ENCODE results near the gene SH2B3. TPM values are rescaled to one million over a fixed set of nuclear protein-coding genes. Genes with fewer than 3 reads are reported as not detected.

Gene SH2B3
- total RNA-seq, 4 donors from 2014 or later, result 24.9 to 49.4 (median 41.8) TPM

DNA sequence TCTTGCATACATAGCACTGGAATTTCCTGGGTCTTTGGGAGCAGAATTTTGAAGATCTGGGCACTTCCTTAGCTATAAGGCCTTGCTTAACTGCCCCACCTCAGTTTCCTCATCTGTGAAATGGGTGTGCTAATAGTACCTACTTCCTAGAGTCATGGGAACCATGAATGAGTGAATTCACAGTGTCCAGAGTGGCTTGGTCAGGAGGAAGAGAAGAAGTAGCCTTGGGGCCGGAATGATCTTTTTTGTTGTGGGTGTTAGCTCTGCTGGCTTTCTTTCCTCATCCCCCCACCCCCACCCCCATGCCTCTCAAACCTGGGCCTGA lies 2.4 kb downstream of the SH2B3 start:
- no peak for DNase-seq (ENCODE audit: extremely low spot score)
- TF ChIP-seq, protein P1, sequence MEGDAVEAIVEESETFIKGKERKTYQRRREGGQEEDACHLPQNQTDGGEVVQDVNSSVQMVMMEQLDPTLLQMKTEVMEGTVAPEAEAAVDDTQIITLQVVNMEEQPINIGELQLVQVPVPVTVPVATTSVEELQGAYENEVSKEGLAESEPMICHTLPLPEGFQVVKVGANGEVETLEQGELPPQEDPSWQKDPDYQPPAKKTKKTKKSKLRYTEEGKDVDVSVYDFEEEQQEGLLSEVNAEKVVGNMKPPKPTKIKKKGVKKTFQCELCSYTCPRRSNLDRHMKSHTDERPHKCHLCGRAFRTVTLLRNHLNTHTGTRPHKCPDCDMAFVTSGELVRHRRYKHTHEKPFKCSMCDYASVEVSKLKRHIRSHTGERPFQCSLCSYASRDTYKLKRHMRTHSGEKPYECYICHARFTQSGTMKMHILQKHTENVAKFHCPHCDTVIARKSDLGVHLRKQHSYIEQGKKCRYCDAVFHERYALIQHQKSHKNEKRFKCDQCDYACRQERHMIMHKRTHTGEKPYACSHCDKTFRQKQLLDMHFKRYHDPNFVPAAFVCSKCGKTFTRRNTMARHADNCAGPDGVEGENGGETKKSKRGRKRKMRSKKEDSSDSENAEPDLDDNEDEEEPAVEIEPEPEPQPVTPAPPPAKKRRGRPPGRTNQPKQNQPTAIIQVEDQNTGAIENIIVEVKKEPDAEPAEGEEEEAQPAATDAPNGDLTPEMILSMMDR (IDR thresholded peaks at IDR 0.05), result no peak
- TF ChIP-seq POLR2A (IDR thresholded peaks at IDR 0.05; ENCODE audit: low read depth), result no peak
- TF ChIP-seq POLR2AphosphoS5 (IDR thresholded peaks at IDR 0.05), result no peak
- TF ChIP-seq EP300 (IDR thresholded peaks at IDR 0.05), result no peak
- Histone ChIP-seq H3K36me3 (no peaks in the 10 kb centered on the region), H3K4me1 (peaks cover 81 to 96% (median 91%) of the 10 kb centered on the region in 4 donors), H3K27ac (replicated peaks in 1 of 4) (peak overlapping the region; percentile 78 to 88 (median 82)), H3K9me3 (no peaks in the 10 kb centered on the region), H3K27me3 (no peaks in the 10 kb centered on the region), H3K4me3 (peak overlapping the region; percentile 76 to 96 (median 86))
- intact Hi-C loops (cut with DNase I), result no loop called here
- WGBS, result 56% methylated on average over 1 of the region's 1 CpG

DNA sequence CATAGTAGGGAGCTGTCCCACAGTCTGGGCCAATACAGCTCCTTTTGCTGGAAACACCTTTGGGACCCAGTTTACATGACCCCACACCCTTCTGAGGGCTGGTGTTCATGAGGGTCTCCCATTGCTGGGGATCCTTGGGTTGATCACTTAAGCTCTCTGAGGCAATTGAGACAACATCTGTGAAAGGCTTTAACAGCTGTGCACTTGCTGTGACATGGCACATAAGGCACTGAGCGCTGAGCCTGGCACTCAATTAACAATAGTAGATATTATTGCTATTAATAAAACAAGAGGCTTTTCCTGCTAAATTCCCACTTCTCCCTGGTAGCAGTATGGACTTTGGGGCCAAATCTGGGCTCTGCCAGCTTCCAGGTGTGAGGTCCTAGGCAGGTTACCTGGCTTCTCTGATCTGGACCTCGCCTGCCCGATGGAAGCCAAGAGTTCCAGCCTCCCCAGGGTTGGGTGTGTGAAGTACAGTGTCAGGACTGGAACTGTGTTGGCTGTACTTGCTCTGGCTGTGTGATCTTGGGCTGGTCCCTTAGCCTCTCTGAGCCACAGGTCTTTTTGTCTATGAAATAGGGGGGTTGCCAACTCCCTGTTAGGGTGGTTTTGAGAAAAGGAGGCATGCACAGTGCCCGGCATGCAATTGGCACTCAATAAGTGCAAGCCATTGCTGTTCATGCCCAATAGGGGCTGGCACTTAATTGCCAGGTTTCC lies 3.1 kb downstream of the SH2B3 start:
- Histone ChIP-seq H3K4me3 (peak overlapping the region; percentile 9 to 26 (median 18)), H3K27me3 (no peaks in the 10 kb centered on the region), H3K9me3 (no peaks in the 10 kb centered on the region), H3K27ac (replicated peaks in 1 of 4) (peak overlapping the region; percentile 78 to 88 (median 82)), H3K4me1 (peaks cover 81 to 96% (median 91%) of the 10 kb centered on the region in 4 donors), H3K36me3 (no peaks in the 10 kb centered on the region)
- intact Hi-C loops (cut with DNase I), result no loop called here
- 85% methylated on average over 4 of the region's 4 CpGs for WGBS
- no peak for DNase-seq (ENCODE audit: extremely low spot score)
- no peak for TF ChIP-seq POLR2A (IDR thresholded peaks at IDR 0.05; ENCODE audit: low read depth)
- TF ChIP-seq, protein P1 (IDR thresholded peaks at IDR 0.05), result no peak
- no peak for TF ChIP-seq POLR2AphosphoS5 (IDR thresholded peaks at IDR 0.05)
- no peak for TF ChIP-seq EP300 (IDR thresholded peaks at IDR 0.05)

DNA sequence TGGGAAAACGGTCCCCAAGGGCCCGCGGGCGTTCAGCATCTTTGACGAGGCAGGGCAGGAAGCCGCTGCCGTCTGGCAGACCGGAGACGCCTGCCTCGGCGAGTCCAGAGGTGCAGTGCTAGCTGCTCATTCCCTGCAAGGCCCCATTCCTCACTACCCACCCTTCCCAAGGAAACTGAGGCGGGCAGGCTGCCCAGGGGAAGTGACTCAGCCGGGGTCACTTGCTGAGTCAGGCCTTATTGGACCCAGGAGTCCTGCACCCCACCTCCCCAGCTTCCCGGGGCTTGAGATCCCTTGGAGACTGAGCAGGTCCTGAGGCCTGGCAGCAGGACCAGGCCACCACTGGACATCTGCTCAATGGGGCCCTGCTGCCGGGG lies 3.7 kb downstream of the SH2B3 start:
- intact Hi-C loops (cut with DNase I), result no loop called here
- Histone ChIP-seq H3K36me3 (no peaks in the 10 kb centered on the region), H3K4me3 (peak overlapping the region; percentile 9 to 26 (median 18)), H3K27ac (replicated peaks in 1 of 4) (peak overlapping the region; percentile 78 to 88 (median 82)), H3K9me3 (no peaks in the 10 kb centered on the region), H3K4me1 (peaks cover 83 to 92% (median 88%) of the 10 kb centered on the region in 4 donors), H3K27me3 (no peaks in the 10 kb centered on the region)
- TF ChIP-seq, protein P1 (IDR thresholded peaks at IDR 0.05), result no peak
- no peak for TF ChIP-seq POLR2A (IDR thresholded peaks at IDR 0.05; ENCODE audit: low read depth)
- TF ChIP-seq POLR2AphosphoS5 (IDR thresholded peaks at IDR 0.05), result no peak
- no peak for TF ChIP-seq EP300 (IDR thresholded peaks at IDR 0.05)
- no peak for DNase-seq (ENCODE audit: extremely low spot score)
- 55% methylated on average over 4 of the region's 15 CpGs for WGBS

DNA sequence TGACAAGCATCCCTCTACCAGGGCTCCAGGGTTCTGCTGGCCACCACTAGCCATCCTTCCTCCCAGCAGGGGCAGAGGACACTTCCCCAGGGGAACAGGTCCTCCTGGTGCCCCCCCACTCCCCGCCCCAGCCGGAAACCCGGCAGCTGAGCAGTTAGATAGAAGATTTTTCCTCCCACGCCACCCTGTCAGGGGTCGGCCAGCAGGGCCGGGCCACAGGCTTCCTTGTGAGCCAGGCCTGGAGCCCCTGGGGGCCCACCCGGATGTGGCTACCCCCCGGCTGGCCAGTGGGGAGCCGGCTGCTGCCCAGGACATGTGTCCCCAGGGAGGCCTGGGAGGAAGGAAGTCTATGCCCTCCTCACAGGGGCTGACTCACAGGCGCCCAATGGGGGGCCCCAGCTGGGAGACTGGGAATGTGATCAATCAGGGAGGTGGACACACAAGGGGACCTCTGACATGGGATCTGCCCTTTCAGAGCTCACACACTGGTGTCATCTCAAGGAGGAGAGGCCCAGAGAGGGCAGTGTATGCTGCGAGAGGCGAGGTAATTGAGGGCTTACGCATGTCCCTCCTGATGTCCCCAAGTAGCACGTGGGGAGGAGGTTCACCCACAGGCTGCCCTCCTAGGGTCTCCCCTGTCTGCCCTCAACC lies 4.2 kb downstream of the SH2B3 start:
- H3K27ac ChIP-seq (replicated peaks in 1 of 4), result peak overlapping the region; percentile 78 to 88 (median 82)
- peaks cover 82 to 89% (median 85%) of the 10 kb centered on the region in 4 donors for H3K4me1 ChIP-seq

More for the DNA sequence above, 4.2 kb downstream of the SH2B3 start:
- no peaks in the 10 kb centered on the region for H3K9me3 ChIP-seq
- TF ChIP-seq, protein P1 (IDR thresholded peaks at IDR 0.05), result no peak
- TF ChIP-seq POLR2A (IDR thresholded peaks at IDR 0.05; ENCODE audit: low read depth) (no peak), POLR2AphosphoS5 (IDR thresholded peaks at IDR 0.05) (peak in 1 of 2 donors; percentile 6), EP300 (IDR thresholded peaks at IDR 0.05) (no peak)
- H3K27me3 ChIP-seq, result no peaks in the 10 kb centered on the region
- no peaks in the 10 kb centered on the region for H3K36me3 ChIP-seq
- 47% methylated on average over 4 of the region's 14 CpGs for WGBS
- DNase-seq (ENCODE audit: extremely low spot score), result no peak
- peak overlapping the region; percentile 9 to 26 (median 18) for H3K4me3 ChIP-seq
- intact Hi-C loops (cut with DNase I), result no loop called here

All from esophagus muscularis mucosa (tissue), 4 donors.